HG03378 (cell line): ENCODE measurements around the gene CD81.

Experiments used
- ATAC-seq: cut with Tn5 transposase; IDR thresholded peaks from one replicate; pipeline ENCODE4 v1.9.1; 2021; ENCODE audit warnings: mild to moderate bottlenecking, moderate library complexity; ENCODE audit not compliant: unreplicated experiment

Gene CD81

GRCh38 chr11:2400762-2401435 is 23.8 kb downstream of the CD81 start:
- peak; percentile 6 for ATAC-seq

- ATAC-seq: no peak
These were observed 24.4 kb downstream of the CD81 start for GRCh38 chr11:2401436-2401984.

DNA sequence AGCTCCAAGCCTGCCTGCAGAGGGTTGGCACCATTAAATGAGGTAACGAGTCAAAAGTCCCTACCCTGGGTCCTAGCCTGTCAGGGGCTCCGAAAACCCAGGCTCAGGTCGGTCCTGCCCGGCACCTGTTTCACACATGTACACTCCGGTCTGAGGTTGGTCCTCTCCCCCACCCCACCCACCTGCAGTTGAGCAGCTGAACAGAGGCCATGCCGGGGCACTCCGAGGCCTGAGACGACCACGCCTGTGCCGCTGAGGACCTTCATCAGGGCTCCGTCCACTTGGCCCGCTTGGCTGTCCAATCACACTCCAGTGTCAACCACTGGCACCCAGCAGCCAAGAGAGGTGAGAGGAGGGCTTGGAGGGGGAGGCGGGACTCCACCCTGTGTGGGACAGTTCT is 25.0 kb downstream of the CD81 start:
- ATAC-seq: no peak

DNA sequence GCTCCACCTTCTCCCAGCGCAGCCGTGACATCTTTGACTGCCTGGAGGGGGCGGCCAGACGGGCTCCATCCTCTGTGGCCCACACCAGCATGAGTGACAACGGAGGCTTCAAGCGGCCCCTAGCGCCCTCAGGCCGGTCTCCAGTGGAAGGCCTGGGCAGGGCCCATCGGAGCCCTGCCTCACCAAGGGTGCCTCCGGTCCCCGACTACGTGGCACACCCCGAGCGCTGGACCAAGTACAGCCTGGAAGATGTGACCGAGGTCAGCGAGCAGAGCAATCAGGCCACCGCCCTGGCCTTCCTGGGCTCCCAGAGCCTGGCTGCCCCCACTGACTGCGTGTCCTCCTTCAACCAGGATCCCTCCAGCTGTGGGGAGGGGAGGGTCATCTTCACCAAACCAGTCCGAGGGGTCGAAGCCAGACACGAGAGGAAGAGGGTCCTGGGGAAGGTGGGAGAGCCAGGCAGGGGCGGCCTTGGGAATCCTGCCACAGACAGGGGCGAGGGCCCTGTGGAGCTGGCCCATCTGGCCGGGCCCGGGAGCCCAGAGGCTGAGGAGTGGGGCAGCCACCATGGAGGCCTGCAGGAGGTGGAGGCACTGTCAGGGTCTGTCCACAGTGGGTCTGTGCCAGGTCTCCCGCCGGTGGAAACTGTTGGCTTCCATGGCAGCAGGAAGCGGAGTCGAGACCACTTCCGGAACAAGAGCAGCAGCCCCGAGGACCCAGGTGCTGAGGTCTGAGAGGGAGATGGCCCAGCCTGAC is 26.0 kb downstream of the CD81 start:
- ATAC-seq: no peak

- no peak for ATAC-seq
These were observed 27.7 kb downstream of the CD81 start for GRCh38 chr11:2404735-2405196.

DNA sequence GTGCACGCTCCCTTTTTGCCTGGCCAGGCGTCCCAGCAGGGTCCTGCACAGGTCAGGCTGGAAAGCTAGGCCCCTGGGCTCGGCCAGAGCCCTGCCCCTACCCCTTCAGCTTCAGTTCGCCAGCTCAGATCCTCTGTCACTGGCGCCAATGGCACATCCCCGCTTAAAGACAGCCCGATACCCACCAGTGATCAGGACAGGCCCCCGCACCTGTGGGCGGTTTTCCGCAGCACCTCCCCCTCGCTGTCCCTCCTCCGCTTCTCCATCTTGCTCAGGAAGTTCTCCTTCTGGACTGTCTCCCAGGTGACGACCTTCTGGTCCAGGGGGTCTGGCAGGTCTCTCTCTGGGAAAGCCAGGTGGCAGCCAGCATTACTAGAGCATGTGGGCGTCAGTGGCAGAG is 29.3 kb downstream of the CD81 start:
- no peak for ATAC-seq

DNA sequence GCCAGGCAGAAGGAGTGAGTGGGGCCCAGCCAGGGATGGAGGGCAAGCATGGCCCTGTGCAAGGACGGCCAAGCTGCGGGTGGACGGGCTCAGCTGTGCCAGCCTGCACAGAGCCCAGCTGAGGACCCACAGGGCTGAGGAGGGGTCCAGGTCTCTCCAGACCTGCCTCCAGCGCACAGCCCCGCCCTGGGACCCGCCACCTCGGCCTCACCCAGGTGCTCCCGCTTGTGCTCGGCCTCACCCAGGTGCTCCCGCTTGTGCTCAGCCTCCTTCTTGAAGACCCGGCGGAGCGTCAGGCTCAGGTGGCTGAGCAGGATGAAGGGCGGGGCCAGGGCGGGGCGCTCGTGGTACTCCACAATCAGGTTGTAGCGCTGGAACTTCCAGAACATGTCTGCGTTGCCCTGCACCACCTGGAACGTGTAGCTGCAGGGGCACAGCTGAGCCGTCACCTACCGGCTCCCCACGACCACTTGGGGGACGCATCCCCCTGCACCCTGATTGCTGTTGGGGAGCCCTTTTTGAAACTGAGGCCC is 29.8 kb downstream of the CD81 start:
- ATAC-seq: no peak

- ATAC-seq: no peak
These were observed 31.6 kb downstream of the CD81 start for GRCh38 chr11:2408671-2409070.

GRCh38 chr11:2409126-2409525 is 32.0 kb downstream of the CD81 start:
- no peak for ATAC-seq

GRCh38 chr11:2409611-2410468 is 32.7 kb downstream of the CD81 start:
- ATAC-seq: no peak

- no peak for ATAC-seq
These were observed 33.5 kb downstream of the CD81 start for GRCh38 chr11:2410616-2411015.

GRCh38 chr11:2411446-2412305 is 34.6 kb downstream of the CD81 start:
- ATAC-seq: no peak

GRCh38 chr11:2412323-2412722 is 35.2 kb downstream of the CD81 start:
- no peak for ATAC-seq

DNA sequence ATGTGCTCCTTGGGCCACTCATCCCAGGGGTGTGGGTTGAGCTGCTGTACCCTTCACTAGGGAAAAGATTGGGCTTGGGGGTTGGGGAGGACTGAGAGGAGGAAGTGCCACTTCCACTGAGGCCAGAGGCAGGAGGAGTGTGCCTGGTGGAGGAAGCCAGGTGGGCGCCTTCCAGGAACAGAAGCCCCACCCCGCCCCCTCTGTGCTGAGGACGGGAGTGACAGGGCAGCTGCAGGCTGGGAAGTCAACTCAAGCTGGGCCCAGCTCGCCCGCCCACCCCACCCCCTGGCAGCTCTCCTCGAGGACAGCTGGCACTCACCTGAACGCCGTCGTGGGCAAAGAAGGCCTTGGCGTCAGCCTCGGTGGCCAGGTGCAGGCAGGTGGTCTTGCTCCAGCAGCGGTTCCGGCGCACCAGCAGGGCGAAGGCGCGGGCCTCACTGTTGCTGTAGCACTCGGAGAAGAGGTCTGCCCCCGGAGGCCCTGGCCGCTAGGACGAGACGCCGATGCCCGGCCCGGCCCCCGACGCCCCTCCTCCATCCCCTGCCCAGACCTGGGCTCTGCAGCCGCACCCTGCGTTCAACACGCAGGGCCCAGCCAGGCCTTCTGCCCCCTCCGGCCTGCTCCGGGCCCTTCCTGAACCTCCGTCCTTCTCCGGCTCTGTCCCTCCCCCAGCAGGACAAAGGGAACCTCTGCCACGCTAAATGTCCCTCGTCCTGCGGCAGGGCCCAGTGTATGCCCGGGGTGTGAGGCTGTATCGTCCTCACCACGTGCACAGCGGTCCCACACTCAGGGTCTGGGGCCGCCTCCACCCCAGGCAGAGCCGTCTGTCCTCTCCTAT is 36.9 kb downstream of the CD81 start:
- ATAC-seq: no peak

DNA sequence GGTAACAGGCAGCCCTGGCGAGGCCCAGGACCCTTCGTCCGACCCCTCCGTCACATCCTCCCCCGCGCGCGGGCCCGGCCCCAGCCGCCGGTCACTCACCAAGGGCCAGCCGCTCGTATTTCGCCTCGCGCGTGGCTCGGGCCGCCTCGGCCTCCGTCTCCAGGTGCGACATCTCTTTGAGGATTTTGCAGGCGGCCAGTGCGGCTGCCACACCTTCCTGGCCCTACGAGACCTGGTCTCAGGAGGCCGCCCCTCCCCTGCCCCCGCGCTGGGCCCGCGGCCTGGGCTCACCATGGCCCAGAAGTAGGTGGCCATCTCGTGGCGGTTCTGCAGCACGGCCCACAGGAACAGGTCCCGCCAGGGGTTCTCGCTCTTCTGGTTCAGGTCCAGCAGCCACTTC is 37.5 kb downstream of the CD81 start:
- ATAC-seq: no peak

GRCh38 chr11:2415171-2415570 is 38.1 kb downstream of the CD81 start:
- no peak for ATAC-seq

GRCh38 chr11:2415601-2416380 is 38.7 kb downstream of the CD81 start:
- no peak for ATAC-seq

GRCh38 chr11:2416765-2417164 is 39.7 kb downstream of the CD81 start:
- ATAC-seq: no peak
